22Rv1 (cell line): ENCODE data around the gene ADCY5.

Experiments
- ZFX ChIP-seq: fragments of 450-650 bp; IDR thresholded peaks from 2 replicates; pipeline ENCODE4 v1.6.1; 2017; ENCODE audit warnings: antibody characterized with exemption, borderline replicate concordance
- TF ChIP-seq, protein P1 (sequence below): fragments of 450-650 bp; IDR thresholded peaks from 2 replicates; pipeline ENCODE4 v1.5.1; 2017; ENCODE audit warnings: mild to moderate bottlenecking

DNA sequence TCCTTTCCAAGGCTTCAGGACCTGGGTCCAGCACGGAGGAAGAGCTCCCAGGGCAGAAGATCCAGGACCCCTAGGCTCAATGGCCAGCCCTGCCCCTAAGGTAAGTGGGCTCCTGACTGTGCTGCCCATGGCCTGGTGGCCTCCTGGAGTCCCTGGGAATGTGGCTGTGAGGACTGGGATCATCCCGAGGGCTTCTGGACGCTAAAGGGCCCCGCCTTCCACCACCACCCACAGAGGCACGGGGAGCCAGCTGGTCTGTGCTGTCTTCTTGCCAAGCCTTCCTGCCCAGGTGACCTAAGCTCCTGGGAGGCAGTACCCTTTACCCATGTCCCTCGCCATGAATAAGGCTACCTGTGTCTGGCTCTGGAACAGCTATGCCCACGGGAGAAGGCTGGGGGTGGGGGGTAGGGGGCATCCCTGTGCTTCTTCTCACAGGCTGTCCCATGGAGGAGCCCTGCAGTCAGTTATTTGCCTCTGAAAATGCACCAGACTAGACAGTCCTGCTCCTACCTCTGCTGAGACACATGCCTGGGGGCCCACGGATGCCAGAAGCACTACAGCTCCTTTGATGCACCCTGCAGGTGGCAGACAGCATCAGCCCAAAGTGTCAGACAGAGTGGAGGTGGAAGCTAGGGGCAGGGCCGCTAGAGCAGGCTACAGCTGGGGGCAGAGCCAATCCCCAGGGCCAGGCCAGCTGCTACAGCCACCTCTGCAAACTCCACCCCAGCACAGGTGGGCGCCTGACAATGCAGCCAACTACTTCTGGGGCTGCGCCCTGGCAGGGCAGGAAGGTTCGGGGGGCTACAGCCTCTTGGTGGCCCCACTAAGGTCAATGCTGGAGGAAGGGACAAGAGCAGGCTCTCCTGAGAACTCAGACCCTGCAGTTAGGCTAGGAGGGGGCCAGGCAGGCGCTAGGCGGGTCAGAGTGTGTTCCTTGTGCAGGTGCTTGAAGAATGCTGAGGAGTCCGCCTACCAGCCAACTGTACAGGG is 156.3 kb downstream of the ADCY5 start:
- TF ChIP-seq, protein P1, sequence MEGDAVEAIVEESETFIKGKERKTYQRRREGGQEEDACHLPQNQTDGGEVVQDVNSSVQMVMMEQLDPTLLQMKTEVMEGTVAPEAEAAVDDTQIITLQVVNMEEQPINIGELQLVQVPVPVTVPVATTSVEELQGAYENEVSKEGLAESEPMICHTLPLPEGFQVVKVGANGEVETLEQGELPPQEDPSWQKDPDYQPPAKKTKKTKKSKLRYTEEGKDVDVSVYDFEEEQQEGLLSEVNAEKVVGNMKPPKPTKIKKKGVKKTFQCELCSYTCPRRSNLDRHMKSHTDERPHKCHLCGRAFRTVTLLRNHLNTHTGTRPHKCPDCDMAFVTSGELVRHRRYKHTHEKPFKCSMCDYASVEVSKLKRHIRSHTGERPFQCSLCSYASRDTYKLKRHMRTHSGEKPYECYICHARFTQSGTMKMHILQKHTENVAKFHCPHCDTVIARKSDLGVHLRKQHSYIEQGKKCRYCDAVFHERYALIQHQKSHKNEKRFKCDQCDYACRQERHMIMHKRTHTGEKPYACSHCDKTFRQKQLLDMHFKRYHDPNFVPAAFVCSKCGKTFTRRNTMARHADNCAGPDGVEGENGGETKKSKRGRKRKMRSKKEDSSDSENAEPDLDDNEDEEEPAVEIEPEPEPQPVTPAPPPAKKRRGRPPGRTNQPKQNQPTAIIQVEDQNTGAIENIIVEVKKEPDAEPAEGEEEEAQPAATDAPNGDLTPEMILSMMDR, result no peak
- no peak for TF ChIP-seq ZFX
